GM18873 (cell line): Measurements from ENCODE around the gene DAND5.
"Not testable (repeated sequence)": the region's sequence is repeated elsewhere in the genome, so short reads cannot be mapped to it uniquely, and the experiment has no call there.

ENCODE experiments used
- ATAC-seq: cut with Tn5 transposase; IDR thresholded peaks from one replicate; pipeline ENCODE4 v1.9.1; 2021; ENCODE audit warnings: mild to moderate bottlenecking, moderate library complexity, moderate number of reproducible peaks; ENCODE audit not compliant: unreplicated experiment, low FRiP score

DAND5 gene

GRCh38 chr19:12945479-12946091, 23.8 kb upstream of the DAND5 start, which contains the start of gene RAD23A:
RAD23A (plus strand) TSS chr19:12945862; CDS start chr19:12945949, 87 bp downstream.
- peak; percentile 77 for ATAC-seq

GRCh38 chr19:12946092-12946721, 23.2 kb upstream of the DAND5 start:
- peak; percentile 20 for ATAC-seq

- no peak for ATAC-seq
Measured at GRCh38 chr19:12946731-12947496, 22.5 kb upstream of the DAND5 start.

GRCh38 chr19:12947702-12948611, 21.4 kb upstream of the DAND5 start:
- no peak for ATAC-seq

- ATAC-seq, result no peak
Measured at GRCh38 chr19:12948612-12949362, 20.6 kb upstream of the DAND5 start.

- ATAC-seq, result no peak
Measured at GRCh38 chr19:12949363-12950283, 19.8 kb upstream of the DAND5 start.

GRCh38 chr19:12952050-12952449, 17.3 kb upstream of the DAND5 start:
- not testable (repeated sequence) for ATAC-seq

- no peak for ATAC-seq
Measured at GRCh38 chr19:12952488-12953137, 16.8 kb upstream of the DAND5 start.

GRCh38 chr19:12953138-12953798, 16.1 kb upstream of the DAND5 start:
- ATAC-seq, result no peak

- ATAC-seq, result no peak
Measured at GRCh38 chr19:12953799-12954611, 15.4 kb upstream of the DAND5 start.

- ATAC-seq, result no peak
Measured at GRCh38 chr19:12954612-12954962, 14.8 kb upstream of the DAND5 start.

GRCh38 chr19:12955575-12955974, 13.8 kb upstream of the DAND5 start:
- not testable (repeated sequence) for ATAC-seq

GRCh38 chr19:12955996-12956395, 13.4 kb upstream of the DAND5 start:
- no peak for ATAC-seq

- ATAC-seq, result no peak
Measured at GRCh38 chr19:12956446-12957388, 12.7 kb upstream of the DAND5 start, which contains the start of gene GADD45GIP1. GADD45GIP1 (minus strand) TSS chr19:12957223; CDS start chr19:12957212, 11 bp downstream.

GRCh38 chr19:12957389-12957952, 11.9 kb upstream of the DAND5 start:
- not testable (repeated sequence) for ATAC-seq
